SW 1271 (cell line): ENCODE results near the gene SFXN3.

Source experiments
- DNase-seq, 2 experiments: peaks; one replicate each; lab custom pipeline; 2025; lab: John Stamatoyannopoulos, UW

SFXN3 gene

GRCh38 chr10:101000127-101000914, 30.7 kb upstream of the SFXN3 start:
- no peak for DNase-seq

- no peak for DNase-seq
These were observed 29.9 kb upstream of the SFXN3 start for GRCh38 chr10:101000915-101001658.

GRCh38 chr10:101001659-101002035, 29.4 kb upstream of the SFXN3 start:
- DNase-seq: no peak

GRCh38 chr10:101002456-101002855, 28.6 kb upstream of the SFXN3 start:
- no peak for DNase-seq

GRCh38 chr10:101003639-101004206, 27.3 kb upstream of the SFXN3 start:
- no peak for DNase-seq

GRCh38 chr10:101005361-101005760, 25.7 kb upstream of the SFXN3 start:
- DNase-seq: no peak

- DNase-seq: no peak
These were observed 25.0 kb upstream of the SFXN3 start for GRCh38 chr10:101005869-101006567.

- DNase-seq: no peak
These were observed 24.4 kb upstream of the SFXN3 start for GRCh38 chr10:101006593-101007098.

- no peak for DNase-seq
These were observed 23.8 kb upstream of the SFXN3 start for GRCh38 chr10:101007099-101007711.

- no peak for DNase-seq
These were observed 22.9 kb upstream of the SFXN3 start for GRCh38 chr10:101007915-101008822.

GRCh38 chr10:101008823-101009423, 22.1 kb upstream of the SFXN3 start:
- DNase-seq: no peak

- no peak for DNase-seq
These were observed 20.7 kb upstream of the SFXN3 start for GRCh38 chr10:101010329-101010728.

GRCh38 chr10:101011517-101012423, 19.3 kb upstream of the SFXN3 start:
- peak in 1 of 2 experiments; percentile 15 for DNase-seq

- peak; percentile 59 to 86 for DNase-seq
These were observed 18.3 kb upstream of the SFXN3 start for GRCh38 chr10:101012525-101013364.

- DNase-seq: no peak
These were observed 17.6 kb upstream of the SFXN3 start for GRCh38 chr10:101013365-101013825.

- DNase-seq: peak in 1 of 2 experiments; percentile 31
These were observed 16.7 kb upstream of the SFXN3 start for GRCh38 chr10:101014230-101014884.

GRCh38 chr10:101014966-101015581, 16.0 kb upstream of the SFXN3 start:
- no peak for DNase-seq
